Smooth muscle cell (in vitro differentiated cells): ENCODE results near the gene PSMD1. TPM values are rescaled to one million over a fixed set of nuclear protein-coding genes. Genes with fewer than 3 reads are reported as not detected.

ENCODE experiments used
- DNase-seq: peaks from one replicate; lab custom pipeline; 2025; ENCODE audit not compliant: unreplicated experiment; lab: John Stamatoyannopoulos, UW
- H2AFZ ChIP-seq: fragments of 200-600 bp; sonication (generic); 2 replicates; pipeline ENCODE4 v1.6.0; 2016; ENCODE audit warnings: antibody characterized with exemption, low read depth, mild to moderate bottlenecking
- H3F3A ChIP-seq: fragments of 200-600 bp; sonication (generic); 2 replicates; pipeline ENCODE4 v1.6.0; 2017; ENCODE audit warnings: antibody characterized with exemption, low read depth
- H3K27ac ChIP-seq: fragments of 200-600 bp; sonication (generic); 2 replicates; pipeline ENCODE4 v1.5.1; 2016; ENCODE audit warnings: low read depth, mild to moderate bottlenecking
- H3K27me3 ChIP-seq: fragments of 200-600 bp; sonication (generic); 2 replicates; pipeline ENCODE4 v1.6.1; 2016; ENCODE audit warnings: low read depth, mild to moderate bottlenecking
- H3K36me3 ChIP-seq: fragments of 200-600 bp; sonication (generic); 2 replicates; pipeline ENCODE4 v1.5.1; 2016; ENCODE audit warnings: low read depth
- H3K4me1 ChIP-seq: fragments of 200-600 bp; sonication (generic); 2 replicates; pipeline ENCODE4 v1.5.1; 2016; ENCODE audit warnings: low read depth
- H3K4me2 ChIP-seq: fragments of 200-600 bp; sonication (generic); 2 replicates; pipeline ENCODE4 v1.6.0; 2016; ENCODE audit warnings: mild to moderate bottlenecking
- H3K4me3 ChIP-seq: fragments of 200-600 bp; sonication (generic); 2 replicates; pipeline ENCODE4 v1.5.1; 2016; ENCODE audit warnings: mild to moderate bottlenecking
- H3K79me2 ChIP-seq: fragments of 200-600 bp; sonication (generic); 2 replicates; pipeline ENCODE4 v1.6.0; 2016; ENCODE audit warnings: low read depth, mild to moderate bottlenecking
- H3K9ac ChIP-seq: fragments of 200-600 bp; sonication (generic); 2 replicates; pipeline ENCODE4 v1.6.0; 2016; ENCODE audit warnings: low read depth
- H3K9me3 ChIP-seq: fragments of 200-600 bp; sonication (generic); replicated peaks from 2 replicates; pipeline ENCODE4 v1.5.1; 2016; ENCODE audit warnings: low read depth
- H4K20me1 ChIP-seq: fragments of 200-600 bp; sonication (generic); 2 replicates; pipeline ENCODE4 v1.6.0; 2016; ENCODE audit warnings: low read depth
- CTCF ChIP-seq: fragments of 200-600 bp; sonication (generic); IDR thresholded peaks from 2 replicates; pipeline ENCODE4 v1.5.1; 2017; ENCODE audit warnings: borderline replicate concordance, mild to moderate bottlenecking, antibody characterized with exemption; ENCODE audit not compliant: insufficient read depth, poor library complexity, severe bottlenecking
- WGBS: methylation state at CpG from one replicate; pipeline ENCODE4 v1.1.7; 2016; ENCODE audit warnings: low lambda C conversion rate; 5-methylcytosine and 5-hydroxymethylcytosine counted together
- polyA plus RNA-seq: library from polyadenylated mRNA; unstranded; fragments of >200 nt; fragmentation: Nextera tagmentation; extraction: Ambion mirVana; gene quantifications from 2 replicates; pipeline ENCODE4 v1.2.1, GENCODE V29; 2016
- total RNA-seq: library from RNA; depleted of rRNA; stranded (reverse); fragments of >200 nt; gene quantifications from 2 replicates; pipeline ENCODE4 v1.2.3, GENCODE V29; 2014

The PSMD1 gene
- total and polyA plus RNA-seq, 2 experiments from 2014 or later = 95.7 to 99.7 TPM

GRCh38 chr2:231201475-231201814 lies 144.8 kb downstream of the PSMD1 start:
- no peaks in the 10 kb centered on the region for H3K36me3 ChIP-seq
- H3F3A ChIP-seq = peaks cover 5% of the 10 kb centered on the region
- H3K79me2 ChIP-seq = peaks cover 32% of the 10 kb centered on the region
- H3K4me1 ChIP-seq = peaks cover 14% of the 10 kb centered on the region
- no peak for DNase-seq
- H2AFZ ChIP-seq = no peak overlapping the region
- H4K20me1 ChIP-seq = peaks cover 39% of the 10 kb centered on the region
- 24% methylated on average over 4 of the region's 4 CpGs for WGBS
- H3K4me2 ChIP-seq = peak overlapping the region; percentile 81
- no peaks in the 10 kb centered on the region for H3K27me3 ChIP-seq
- H3K4me3 ChIP-seq = no peak overlapping the region
- H3K9me3 ChIP-seq = no peaks in the 10 kb centered on the region
- H3K9ac ChIP-seq = no peak overlapping the region
- peak overlapping the region; percentile 14 for H3K27ac ChIP-seq
- no peak for TF ChIP-seq CTCF

- peaks cover 14% of the 10 kb centered on the region for H3K4me1 ChIP-seq
Measured at GRCh38 chr2:231203087-231203486, 146.4 kb downstream of the PSMD1 start.

GRCh38 chr2:231204146-231204545 lies 147.5 kb downstream of the PSMD1 start:
- Histone ChIP-seq H3K4me2 (no peak overlapping the region), H3K9me3 (no peaks in the 10 kb centered on the region), H3K4me1 (peaks cover 12% of the 10 kb centered on the region), H3K36me3 (peaks cover 4% of the 10 kb centered on the region), H3K4me3 (no peak overlapping the region), H2AFZ (no peak overlapping the region), H3K9ac (no peak overlapping the region), H3K79me2 (peaks cover 45% of the 10 kb centered on the region), H3K27me3 (no peaks in the 10 kb centered on the region), H3F3A (peaks cover 5% of the 10 kb centered on the region), H4K20me1 (peaks cover 53% of the 10 kb centered on the region), H3K27ac (no peak overlapping the region)
- no peak for DNase-seq
- no peak for TF ChIP-seq CTCF
- WGBS = 99% methylated on average over 3 of the region's 3 CpGs

More at GRCh38 chr2:231203087-231203486, 146.4 kb downstream of the PSMD1 start:
- H4K20me1 ChIP-seq = peaks cover 53% of the 10 kb centered on the region
- H3K27ac ChIP-seq = no peak overlapping the region
- no peak for DNase-seq
- no peaks in the 10 kb centered on the region for H3K27me3 ChIP-seq
- TF ChIP-seq CTCF = no peak
- H3K4me3 ChIP-seq = no peak overlapping the region
- peaks cover 1% of the 10 kb centered on the region for H3K36me3 ChIP-seq
- H2AFZ ChIP-seq = no peak overlapping the region
- H3K4me2 ChIP-seq = no peak overlapping the region
- 92% methylated on average over 7 of the region's 7 CpGs for WGBS
- H3K9ac ChIP-seq = no peak overlapping the region
- no peaks in the 10 kb centered on the region for H3K9me3 ChIP-seq
- H3F3A ChIP-seq = peaks cover 5% of the 10 kb centered on the region
- peaks cover 41% of the 10 kb centered on the region for H3K79me2 ChIP-seq

GRCh38 chr2:231204581-231204980 lies 147.9 kb downstream of the PSMD1 start:
- Histone ChIP-seq H3K4me2 (no peak overlapping the region), H3K27ac (no peak overlapping the region), H3K9me3 (no peaks in the 10 kb centered on the region), H3K36me3 (peaks cover 4% of the 10 kb centered on the region), H2AFZ (no peak overlapping the region), H3K4me1 (peaks cover 8% of the 10 kb centered on the region), H3K79me2 (peaks cover 43% of the 10 kb centered on the region), H3K27me3 (no peaks in the 10 kb centered on the region), H3F3A (peaks cover 4% of the 10 kb centered on the region), H3K9ac (no peak overlapping the region), H3K4me3 (no peak overlapping the region), H4K20me1 (peaks cover 53% of the 10 kb centered on the region)
- no peak for TF ChIP-seq CTCF
- WGBS = 92% methylated on average over 5 of the region's 5 CpGs
- no peak for DNase-seq
